Measurements from ENCODE around the gene LYSMD3.

GRCh38 chr5:90518661-90519060 is 10.7 kb downstream of the LYSMD3 start:
- TF ChIP-seq HOXA7 (CRISPR knock-in tag; IDR thresholded peaks at IDR 0.05) (no peak), EP300 (IDR thresholded peaks at IDR 0.05) (no peak), RAD21 (conservative IDR thresholded peaks at IDR 0.05 in 1 of 2, IDR thresholded peaks at IDR 0.05 in 1 of 2) (no peak), CTCF (IDR thresholded peaks at IDR 0.05) (no peak), POLR2A (IDR thresholded peaks at IDR 0.05; ENCODE audit: low read length) (no peak), TP53 (CRISPR knock-in tag; IDR thresholded peaks at IDR 0.05) (no peak), JUN (IDR thresholded peaks at IDR 0.05) (no peak), CBX8 (IDR thresholded peaks at IDR 0.05) (no peak), CHD2 (IDR thresholded peaks at IDR 0.05; ENCODE audit: low read length, partially characterized antibody) (no peak), HDAC2 (IDR thresholded peaks at IDR 0.05) (no peak)
